GM19240 (cell line): Measurements from ENCODE around the gene NOL4L.

Experiments
- DNase-seq: peaks from one replicate; pipeline ENCODE4 v3.0.0; 2011; ENCODE audit warnings: low spot score; ENCODE audit not compliant: insufficient read length

NOL4L gene

GRCh38 chr20:32527447-32528055, 57.6 kb downstream of the NOL4L start:
- no peak for DNase-seq

- DNase-seq = no peak
Observed at GRCh38 chr20:32527052-32527446, 58.1 kb downstream of the NOL4L start.

- no peak for DNase-seq
Observed at GRCh38 chr20:32526541-32526940, 58.6 kb downstream of the NOL4L start.

- no peak for DNase-seq
Observed at GRCh38 chr20:32526125-32526524, 59.0 kb downstream of the NOL4L start.

- no peak for DNase-seq
Observed at GRCh38 chr20:32524829-32525501, 60.2 kb downstream of the NOL4L start.

- DNase-seq = no peak
Observed at GRCh38 chr20:32523613-32524213, 61.4 kb downstream of the NOL4L start.

GRCh38 chr20:32522776-32523612, 62.1 kb downstream of the NOL4L start:
- no peak for DNase-seq

GRCh38 chr20:32522526-32522775, 62.7 kb downstream of the NOL4L start:
- DNase-seq = no peak

GRCh38 chr20:32521780-32522525, 63.2 kb downstream of the NOL4L start:
- DNase-seq = peak; percentile 57

GRCh38 chr20:32520927-32521203, 64.3 kb downstream of the NOL4L start:
- no peak for DNase-seq

GRCh38 chr20:32519381-32519730, 65.8 kb downstream of the NOL4L start:
- DNase-seq = no peak

GRCh38 chr20:32518593-32519380, 66.3 kb downstream of the NOL4L start:
- DNase-seq = no peak

- no peak for DNase-seq
Observed at GRCh38 chr20:32517914-32518592, 67.1 kb downstream of the NOL4L start.

- DNase-seq = no peak
Observed at GRCh38 chr20:32517518-32517873, 67.6 kb downstream of the NOL4L start.

GRCh38 chr20:32516583-32517517, 68.3 kb downstream of the NOL4L start:
- no peak for DNase-seq

GRCh38 chr20:32515631-32516101, 69.5 kb downstream of the NOL4L start:
- no peak for DNase-seq

GRCh38 chr20:32514760-32515159, 70.4 kb downstream of the NOL4L start:
- DNase-seq = no peak

GRCh38 chr20:32513031-32513866, 71.9 kb downstream of the NOL4L start:
- DNase-seq = no peak

- DNase-seq = no peak
Observed at GRCh38 chr20:32512047-32512385, 73.1 kb downstream of the NOL4L start.
